IMR-90 (cell line): ENCODE data around the gene ACSL4.
"Not testable (repeated sequence)": the region's sequence is repeated elsewhere in the genome, so short reads cannot be mapped to it uniquely, and the experiment has no call there.

Experiments
- CEBPB ChIP-seq: IDR thresholded peaks from 2 replicates; pipeline ENCODE4 v1.6.1; 2012; ENCODE audit warnings: low read depth, low read length, improper control_type of control experiment
- CHD1 ChIP-seq: IDR thresholded peaks from 2 replicates; pipeline ENCODE4 v1.6.1; 2012; ENCODE audit warnings: low read depth, low read length, improper control_type of control experiment
- CTCF ChIP-seq: conservative IDR thresholded peaks from 2 replicates; pipeline ENCODE4 v1.5.1; 2012; ENCODE audit warnings: mild to moderate bottlenecking, low read depth, low read length, improper control_type of control experiment
- FOS ChIP-seq: fragments of 150-350 bp; IDR thresholded peaks from 2 replicates; pipeline ENCODE4 v1.6.1; 2016; ENCODE audit warnings: low read depth, low read length
- MAFK ChIP-seq: IDR thresholded peaks from 2 replicates; pipeline ENCODE4 v1.6.1; 2012; ENCODE audit warnings: low read depth, low read length, improper control_type of control experiment
- MXI1 ChIP-seq: IDR thresholded peaks from 2 replicates; pipeline ENCODE4 v1.6.1; 2012; ENCODE audit warnings: low read depth, mild to moderate bottlenecking, low read length, moderate library complexity, borderline replicate concordance
- POLR2A ChIP-seq: IDR thresholded peaks from 2 replicates; pipeline ENCODE4 v1.6.1; 2012; ENCODE audit warnings: mild to moderate bottlenecking, low read depth, low read length
- RAD21 ChIP-seq: IDR thresholded peaks from 2 replicates; pipeline ENCODE4 v1.6.1; 2012; ENCODE audit warnings: low read length, improper control_type of control experiment

- TF ChIP-seq POLR2A, RAD21, CTCF, FOS, CEBPB, MXI1, MAFK, CHD1: not testable (repeated sequence)
These were observed 7.8 kb upstream of the ACSL4 start for GRCh38 chrX:109740896-109741295.
